Suprapubic skin (tissue), 3 donors: ENCODE measurements around the gene SEL1L.
"Not testable (repeated sequence)": the region's sequence is repeated elsewhere in the genome, so short reads cannot be mapped to it uniquely, and the experiment has no call there.

Source experiments
- POLR2A ChIP-seq, 2 donors: fragments of 450-650 bp; IDR thresholded peaks; one replicate each; pipeline ENCODE4 v1.6.1; 2017; ENCODE audit warnings: antibody characterized with exemption in 2 of 2, mild to moderate bottlenecking in 2 of 2, moderate library complexity in 2 of 2
- TF ChIP-seq, protein P1 (sequence below), 2 donors: fragments of 200-600 bp in 1 of 2; fragments of 450-650 bp in 1 of 2; sonication (generic) in 1 of 2; IDR thresholded peaks; one replicate each; pipeline ENCODE4 v1.5.1; 2016 to 2019; ENCODE audit warnings: antibody characterized with exemption in 2 of 2, mild to moderate bottlenecking in 1 of 2, moderate library complexity in 1 of 2

DNA sequence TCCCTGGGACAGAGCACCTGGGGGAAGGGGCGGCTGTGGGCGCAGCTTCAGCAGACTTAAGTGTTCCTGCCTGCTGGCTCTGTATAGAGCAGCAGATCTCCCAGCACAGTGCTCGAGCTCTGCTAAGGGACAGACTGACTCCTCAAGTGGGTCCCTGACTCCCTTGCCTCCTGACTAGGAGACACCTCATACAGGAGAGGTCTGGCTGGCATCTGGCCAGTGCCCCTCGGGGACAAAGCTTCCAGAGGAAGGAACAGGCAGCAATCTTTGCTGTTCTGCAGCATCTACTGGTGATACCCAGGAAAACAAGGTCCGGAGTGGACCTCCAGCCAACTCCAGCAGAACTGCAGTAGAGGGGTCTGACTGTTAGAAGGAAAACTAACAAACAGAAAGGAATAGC, 7.6 kb upstream of the SEL1L start:
- not testable (repeated sequence) for TF ChIP-seq POLR2A (IDR thresholded peaks at IDR 0.05)
- TF ChIP-seq, protein P1, sequence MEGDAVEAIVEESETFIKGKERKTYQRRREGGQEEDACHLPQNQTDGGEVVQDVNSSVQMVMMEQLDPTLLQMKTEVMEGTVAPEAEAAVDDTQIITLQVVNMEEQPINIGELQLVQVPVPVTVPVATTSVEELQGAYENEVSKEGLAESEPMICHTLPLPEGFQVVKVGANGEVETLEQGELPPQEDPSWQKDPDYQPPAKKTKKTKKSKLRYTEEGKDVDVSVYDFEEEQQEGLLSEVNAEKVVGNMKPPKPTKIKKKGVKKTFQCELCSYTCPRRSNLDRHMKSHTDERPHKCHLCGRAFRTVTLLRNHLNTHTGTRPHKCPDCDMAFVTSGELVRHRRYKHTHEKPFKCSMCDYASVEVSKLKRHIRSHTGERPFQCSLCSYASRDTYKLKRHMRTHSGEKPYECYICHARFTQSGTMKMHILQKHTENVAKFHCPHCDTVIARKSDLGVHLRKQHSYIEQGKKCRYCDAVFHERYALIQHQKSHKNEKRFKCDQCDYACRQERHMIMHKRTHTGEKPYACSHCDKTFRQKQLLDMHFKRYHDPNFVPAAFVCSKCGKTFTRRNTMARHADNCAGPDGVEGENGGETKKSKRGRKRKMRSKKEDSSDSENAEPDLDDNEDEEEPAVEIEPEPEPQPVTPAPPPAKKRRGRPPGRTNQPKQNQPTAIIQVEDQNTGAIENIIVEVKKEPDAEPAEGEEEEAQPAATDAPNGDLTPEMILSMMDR (IDR thresholded peaks at IDR 0.05) = not testable (repeated sequence)
